HFFc6 (cell line): Measurements from ENCODE around the gene ADGRA1. TPM values are rescaled to one million over a fixed set of nuclear protein-coding genes. Genes with fewer than 3 reads are reported as not detected.

ENCODE experiments used
- DNase-seq: peaks from one replicate; pipeline ENCODE4 v3.0.0-alpha.2; 2018
- H3K27ac Mint-ChIP-seq: 2 replicates; pipeline ENCODE4 v1.8.0; 2020; ENCODE audit warnings: mild to moderate bottlenecking, mixed read lengths
- H3K27me3 Mint-ChIP-seq: 2 replicates; pipeline ENCODE4 v1.8.0; 2021; ENCODE audit warnings: mild to moderate bottlenecking, moderate library complexity, mixed read lengths; ENCODE audit not compliant: insufficient read depth
- H3K36me3 Mint-ChIP-seq: 2 replicates; pipeline ENCODE4 v1.8.0; 2021; ENCODE audit warnings: low read depth, mixed read lengths
- H3K4me1 Mint-ChIP-seq: 2 replicates; pipeline ENCODE4 v1.8.0; 2020; ENCODE audit warnings: low read depth, mixed read lengths
- H3K4me3 Mint-ChIP-seq: 2 replicates; pipeline ENCODE4 v1.8.0; 2020; ENCODE audit warnings: mild to moderate bottlenecking, moderate library complexity, mixed read lengths
- H3K9me3 Mint-ChIP-seq: 2 replicates; pipeline ENCODE4 v1.8.0; 2020; ENCODE audit warnings: mild to moderate bottlenecking, mixed read lengths
- CTCF ChIP-seq: fragments of 200-600 bp; sonication (generic); IDR thresholded peaks from 2 replicates; pipeline ENCODE4 v1.5.0; 2021; ENCODE audit warnings: antibody characterized with exemption, mild to moderate bottlenecking
- total RNA-seq, 6 experiments: library from RNA; stranded (reverse); fragmentation: NEBNext Ultra II Directional; extraction: Animal tissue kit (Norgen Biotek cat#: 25700); gene quantifications; 2 replicates in 1 of 6; 3 replicates in 5 of 6; pipeline ENCODE4 v1.2.3, GENCODE V29; 2021

ADGRA1 gene
- total RNA-seq, 6 experiments from 2014 or later = not detected

GRCh38 chr10:133114726-133115452 is 27.2 kb downstream of the ADGRA1 start:
- Mint-ChIP-seq H3K27ac (no peak overlapping the region), H3K4me3 (no peak overlapping the region), H3K27me3 (peaks cover 4% of the 10 kb centered on the region), H3K4me1 (no peaks in the 10 kb centered on the region), H3K9me3 (peaks cover 42% of the 10 kb centered on the region), H3K36me3 (peaks cover 9% of the 10 kb centered on the region; the same call in 1 of the 2 replicates)
- DNase-seq = no peak
- TF ChIP-seq CTCF = no peak

GRCh38 chr10:133115453-133115842 is 27.7 kb downstream of the ADGRA1 start:
- Mint-ChIP-seq H3K4me3 (no peak overlapping the region), H3K4me1 (no peaks in the 10 kb centered on the region), H3K27ac (no peak overlapping the region), H3K36me3 (peaks cover 9% of the 10 kb centered on the region; the same call in 1 of the 2 replicates), H3K9me3 (peaks cover 43% of the 10 kb centered on the region), H3K27me3 (peaks cover 4% of the 10 kb centered on the region)
- no peak for DNase-seq
- TF ChIP-seq CTCF = no peak

GRCh38 chr10:133115976-133116375 is 28.3 kb downstream of the ADGRA1 start:
- Mint-ChIP-seq H3K27ac (no peak overlapping the region), H3K27me3 (peaks cover 4% of the 10 kb centered on the region), H3K4me3 (no peak overlapping the region), H3K4me1 (no peaks in the 10 kb centered on the region), H3K36me3 (peaks cover 9% of the 10 kb centered on the region; the same call in 1 of the 2 replicates), H3K9me3 (peaks cover 43% of the 10 kb centered on the region)
- no peak for TF ChIP-seq CTCF
- DNase-seq = no peak

GRCh38 chr10:133116455-133116854 is 28.7 kb downstream of the ADGRA1 start:
- Mint-ChIP-seq H3K4me1 (no peaks in the 10 kb centered on the region), H3K36me3 (peaks cover 9% of the 10 kb centered on the region; the same call in 1 of the 2 replicates), H3K27me3 (peaks cover 4% of the 10 kb centered on the region), H3K27ac (no peak overlapping the region), H3K9me3 (peaks cover 43% of the 10 kb centered on the region), H3K4me3 (no peak overlapping the region)
- no peak for TF ChIP-seq CTCF
- DNase-seq = no peak

GRCh38 chr10:133117036-133117687 is 29.4 kb downstream of the ADGRA1 start:
- Mint-ChIP-seq H3K36me3 (peaks cover 8% of the 10 kb centered on the region; the same call in 1 of the 2 replicates), H3K27me3 (peaks cover 4% of the 10 kb centered on the region), H3K4me3 (no peak overlapping the region), H3K27ac (no peak overlapping the region), H3K4me1 (no peaks in the 10 kb centered on the region), H3K9me3 (peaks cover 37% of the 10 kb centered on the region)
- TF ChIP-seq CTCF = no peak
- DNase-seq = no peak
